Measurements from ENCODE around the gene THNSL1.
"Not testable (repeated sequence)": the region's sequence is repeated elsewhere in the genome, so short reads cannot be mapped to it uniquely, and the experiment has no call there.

Gene THNSL1

DNA sequence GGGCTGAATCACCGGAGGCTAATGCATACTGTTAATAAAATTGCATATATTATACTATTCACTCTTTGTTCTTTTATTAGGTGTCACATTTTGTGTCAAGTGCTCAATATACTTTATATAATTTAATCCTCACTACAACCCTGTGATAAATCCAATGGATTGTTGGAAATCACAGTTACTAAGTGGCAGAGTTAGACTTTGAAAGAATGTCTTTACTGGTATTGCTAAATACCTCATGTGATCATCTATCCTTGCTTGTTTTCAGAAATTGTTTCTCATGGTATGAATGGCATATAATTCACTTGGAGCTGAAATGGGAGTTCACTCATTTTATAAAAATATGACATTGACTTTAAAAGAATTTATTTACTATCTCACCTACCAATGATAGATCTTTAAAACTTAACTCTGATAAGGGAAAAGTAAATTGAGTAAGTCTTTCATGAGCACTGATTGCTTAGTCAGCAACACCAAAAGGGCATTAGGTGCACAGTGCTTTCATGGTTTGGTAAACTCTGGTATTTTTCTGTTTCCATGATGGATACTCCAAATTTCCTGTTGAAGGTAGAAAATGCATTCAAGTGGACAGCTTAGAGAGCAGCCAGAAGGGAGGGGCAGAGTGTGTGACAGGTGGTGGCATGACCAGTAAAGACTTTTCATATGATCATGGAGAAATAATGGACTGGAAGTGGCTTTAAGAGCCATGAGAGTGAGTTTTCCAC, 23.0 kb upstream of the THNSL1 start:
- no peak for DNase-seq

GRCh38 chr10:24995072-24995471, 21.3 kb upstream of the THNSL1 start:
- no peak for DNase-seq

DNA sequence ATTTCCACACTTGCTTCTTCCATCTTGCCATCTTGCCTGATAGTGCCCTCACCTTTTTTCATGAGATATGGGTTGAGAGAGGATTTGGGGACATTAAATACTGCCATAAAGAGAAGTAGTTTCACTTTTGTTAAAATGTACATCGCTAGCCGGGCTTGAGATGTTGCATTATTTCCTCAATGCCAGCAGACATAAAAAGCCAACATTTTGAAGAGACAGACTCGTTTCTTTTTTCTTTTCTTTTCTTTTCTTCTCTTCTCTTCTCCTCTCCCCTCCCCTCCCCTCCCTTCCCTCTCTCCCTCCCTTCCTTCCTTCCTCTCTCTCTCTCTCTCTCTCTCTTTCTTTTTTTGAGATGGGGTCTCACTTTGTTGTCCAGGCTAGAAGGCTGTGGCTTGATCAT, 18.4 kb upstream of the THNSL1 start:
- DNase-seq, result no peak

DNA sequence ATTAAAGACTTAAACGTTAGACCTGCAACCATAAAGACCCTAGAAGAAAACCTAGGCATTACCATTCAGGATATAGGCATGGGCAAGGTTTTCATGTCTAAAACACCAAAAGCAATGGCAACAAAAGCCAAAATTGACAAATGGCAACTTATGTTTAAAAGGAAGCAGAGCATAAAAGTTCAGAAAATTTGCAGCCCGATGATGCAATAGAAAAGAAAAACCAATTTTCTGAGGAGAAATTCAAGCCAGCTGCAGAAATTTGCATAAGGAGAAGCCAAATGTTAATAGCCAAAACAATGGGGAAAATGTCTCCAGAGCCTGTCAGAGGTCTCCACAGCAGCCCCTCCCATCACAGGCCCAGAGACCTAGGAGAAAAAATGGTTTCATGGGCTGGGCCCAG, 4.8 kb upstream of the THNSL1 start:
- not testable (repeated sequence) for DNase-seq

- no peak for DNase-seq
Observed at GRCh38 chr10:25014579-25014978, 1.8 kb upstream of the THNSL1 start.

- DNase-seq, result peak; percentile 12 to 95 (median 84)
Observed at GRCh38 chr10:25015828-25016375, 510 bp upstream of the THNSL1 start, which contains the start of gene ENKUR. Gene ENKUR, minus strand, starts transcription at chr10:25016158. Its CDS starts 222 bp downstream, at chr10:25015936.

GRCh38 chr10:25017154-25017590, 760 bp downstream of the THNSL1 start:
- peak in 13 of 56 donors; percentile 1 to 77 (median 25) for DNase-seq

DNA sequence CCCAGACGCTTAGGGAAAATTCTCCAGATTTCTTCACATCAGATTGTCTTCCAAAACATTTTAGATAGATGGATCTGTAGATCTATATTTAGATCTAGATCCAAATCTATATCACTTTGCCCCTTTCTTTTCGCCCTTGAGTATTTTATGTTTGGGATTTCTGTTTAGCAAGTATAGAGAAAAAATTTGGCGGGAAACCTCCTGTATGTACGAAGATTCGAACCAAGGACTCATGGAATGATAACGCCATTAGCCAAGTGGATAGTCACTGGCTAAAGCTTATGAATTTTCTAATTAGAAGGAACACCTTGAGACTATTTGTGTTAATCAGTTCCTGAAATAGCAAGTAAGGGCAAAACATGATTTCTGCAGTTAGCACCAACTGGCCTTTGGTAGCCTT, 1.2 kb downstream of the THNSL1 start:
- DNase-seq, result no peak

GRCh38 chr10:25018703-25019102, 2.3 kb downstream of the THNSL1 start:
- DNase-seq, result no peak

DNA sequence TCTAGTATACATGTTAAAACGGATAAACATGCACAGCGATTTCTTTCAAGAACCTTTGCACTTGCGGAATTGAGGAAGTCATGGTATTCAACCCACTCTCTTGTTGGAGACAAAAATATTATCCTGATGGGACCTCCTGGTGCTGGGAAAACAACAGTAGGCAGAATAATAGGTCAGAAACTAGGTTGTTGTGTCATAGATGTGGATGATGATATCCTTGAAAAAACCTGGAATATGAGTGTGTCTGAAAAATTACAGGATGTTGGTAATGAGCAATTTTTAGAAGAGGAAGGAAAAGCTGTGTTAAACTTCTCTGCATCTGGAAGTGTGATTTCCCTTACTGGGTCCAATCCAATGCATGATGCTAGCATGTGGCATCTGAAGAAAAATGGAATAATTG, 6.9 kb downstream of the THNSL1 start:
- DNase-seq, result no peak

GRCh38 chr10:25024528-25024927, 8.1 kb downstream of the THNSL1 start:
- DNase-seq, result no peak

GRCh38 chr10:25026463-25026862, 10.1 kb downstream of the THNSL1 start:
- DNase-seq, result no peak

GRCh38 chr10:25028711-25029110, 12.3 kb downstream of the THNSL1 start:
- no peak for DNase-seq

DNA sequence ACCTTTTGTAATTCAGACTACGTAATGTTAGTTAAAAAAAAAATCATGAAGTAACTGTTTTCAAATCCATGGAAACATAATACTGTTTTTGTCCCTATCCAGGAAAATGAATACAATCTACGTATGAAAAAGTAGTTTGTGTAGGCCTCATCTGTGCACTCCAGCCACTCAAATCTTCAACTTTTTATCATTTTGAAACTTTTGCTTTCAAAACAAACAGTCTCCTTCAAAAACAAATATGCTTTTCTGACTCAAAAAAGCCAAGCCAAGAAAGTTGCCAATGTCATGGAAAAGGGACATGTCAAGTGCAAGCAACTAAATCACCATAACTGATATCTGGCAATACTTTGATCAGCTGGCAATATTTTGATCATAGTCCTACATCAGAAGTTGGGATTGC, 13.1 kb downstream of the THNSL1 start:
- DNase-seq, result no peak

- DNase-seq, result no peak
Observed at GRCh38 chr10:25036381-25036780, 20.0 kb downstream of the THNSL1 start.

GRCh38 chr10:25038325-25038724, 21.9 kb downstream of the THNSL1 start:
- DNase-seq, result no peak

- no peak for DNase-seq
Observed at GRCh38 chr10:25039531-25039930, 23.1 kb downstream of the THNSL1 start.

DNA sequence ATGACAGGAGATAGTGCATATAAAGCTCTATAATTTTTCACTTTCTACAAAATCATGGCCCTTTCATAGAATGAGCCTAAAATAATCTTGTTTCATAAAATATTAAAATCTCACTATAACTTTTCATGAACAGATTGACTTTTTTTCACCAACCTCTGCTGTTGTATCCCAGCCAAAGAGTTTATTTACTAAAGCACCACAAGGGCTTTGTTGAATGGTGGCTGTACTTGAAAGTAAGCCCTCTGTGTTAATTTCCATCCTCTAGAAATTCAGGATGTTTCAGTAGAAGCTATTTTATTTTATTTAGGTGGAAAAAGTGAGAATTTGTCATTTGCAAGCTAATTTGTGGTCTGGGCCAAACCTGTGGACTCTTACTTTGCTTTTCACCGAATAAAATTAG, 30.2 kb downstream of the THNSL1 start:
- no peak for DNase-seq

DNA sequence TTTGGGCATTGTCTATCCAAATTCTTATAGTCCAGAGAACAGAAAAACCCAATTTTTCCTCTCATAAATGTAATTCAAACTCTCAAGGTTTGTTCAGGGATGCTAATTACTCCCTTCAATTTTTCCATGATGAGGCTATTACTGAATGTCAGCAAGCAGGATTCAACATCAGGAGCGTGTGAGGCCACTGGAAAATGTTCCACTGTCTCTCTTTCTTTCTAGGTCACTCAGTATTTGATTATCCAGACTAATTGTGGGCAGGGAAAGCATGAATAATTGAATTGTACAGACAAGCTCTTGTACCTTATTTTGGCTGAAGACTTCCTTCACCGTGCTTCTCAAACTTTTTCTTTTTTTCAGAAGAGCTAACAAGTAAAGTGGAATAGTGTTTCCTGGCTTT, 30.7 kb downstream of the THNSL1 start:
- peak in 1 of 56 donors; percentile 5 for DNase-seq

DNA sequence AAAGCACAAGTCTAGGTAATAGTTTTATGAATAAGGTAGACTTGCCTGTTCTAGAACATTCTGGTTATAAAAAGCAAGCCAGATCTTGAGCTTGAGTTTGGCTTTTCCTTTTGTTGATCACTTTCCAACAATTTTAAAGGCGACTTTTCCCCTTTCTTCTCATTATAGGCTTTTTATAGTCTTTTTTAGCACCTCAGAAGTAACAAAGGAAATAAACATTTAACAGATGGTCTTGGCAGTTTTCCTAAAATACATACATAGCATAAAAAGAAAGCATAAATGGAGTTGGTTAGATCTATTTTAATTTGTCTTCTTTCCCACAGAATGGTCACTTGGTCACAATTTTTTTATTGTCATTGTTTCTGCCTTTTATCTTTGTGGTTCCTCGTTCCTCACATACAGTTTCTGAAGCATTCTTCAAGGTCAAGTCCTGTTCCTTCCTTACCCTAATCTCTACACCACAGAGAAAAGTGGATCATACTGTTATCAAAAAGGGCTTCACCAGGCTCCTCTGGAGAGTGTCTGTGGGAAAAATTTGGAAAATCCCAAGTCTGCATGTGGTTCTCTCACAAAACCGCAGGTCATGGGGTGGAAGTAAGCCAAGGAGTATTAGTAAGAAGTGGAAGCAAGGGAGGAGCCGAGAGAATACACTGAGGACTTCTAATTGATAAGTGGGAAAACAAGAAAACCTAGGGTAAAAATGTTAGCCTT, 31.3 kb downstream of the THNSL1 start:
- no peak for DNase-seq

DNA sequence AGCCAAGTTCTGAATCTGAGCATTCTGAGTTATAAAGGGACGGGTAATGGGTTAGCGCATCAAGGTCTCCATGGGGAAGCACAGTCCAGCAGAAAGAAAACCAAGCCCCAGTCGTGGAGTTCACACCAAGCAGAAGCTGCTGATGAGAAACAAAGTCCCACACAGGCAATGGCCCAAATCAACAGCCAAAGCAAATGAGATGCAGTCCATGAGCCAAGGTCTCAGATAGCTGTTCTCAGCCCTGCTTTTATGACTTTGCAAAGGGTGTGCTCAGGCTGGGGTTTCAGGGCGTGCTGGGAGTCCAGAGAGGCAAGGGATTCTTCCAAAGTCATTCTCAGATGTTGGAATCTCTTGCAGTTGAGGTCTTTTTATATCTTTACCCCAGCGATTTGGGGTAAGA, 32.0 kb downstream of the THNSL1 start:
- peak in 5 of 56 donors; percentile 2 to 8 (median 4) for DNase-seq

- DNase-seq, result no peak
Observed at GRCh38 chr10:25049966-25050365, 33.6 kb downstream of the THNSL1 start.

- DNase-seq, result no peak
Observed at GRCh38 chr10:25050402-25050801, 34.0 kb downstream of the THNSL1 start.

Measured in amygdala (tissue), 56 donors.